ENCODE results near the gene CPSF4. TPM values are rescaled to one million over a fixed set of nuclear protein-coding genes. Genes with fewer than 3 reads are reported as not detected.

Gene CPSF4
- 33.6 to 45.5 TPM (median 41.0 TPM) in 5 replicates for total RNA-seq (2022; extraction: Qiagen RNA extraction)

DNA sequence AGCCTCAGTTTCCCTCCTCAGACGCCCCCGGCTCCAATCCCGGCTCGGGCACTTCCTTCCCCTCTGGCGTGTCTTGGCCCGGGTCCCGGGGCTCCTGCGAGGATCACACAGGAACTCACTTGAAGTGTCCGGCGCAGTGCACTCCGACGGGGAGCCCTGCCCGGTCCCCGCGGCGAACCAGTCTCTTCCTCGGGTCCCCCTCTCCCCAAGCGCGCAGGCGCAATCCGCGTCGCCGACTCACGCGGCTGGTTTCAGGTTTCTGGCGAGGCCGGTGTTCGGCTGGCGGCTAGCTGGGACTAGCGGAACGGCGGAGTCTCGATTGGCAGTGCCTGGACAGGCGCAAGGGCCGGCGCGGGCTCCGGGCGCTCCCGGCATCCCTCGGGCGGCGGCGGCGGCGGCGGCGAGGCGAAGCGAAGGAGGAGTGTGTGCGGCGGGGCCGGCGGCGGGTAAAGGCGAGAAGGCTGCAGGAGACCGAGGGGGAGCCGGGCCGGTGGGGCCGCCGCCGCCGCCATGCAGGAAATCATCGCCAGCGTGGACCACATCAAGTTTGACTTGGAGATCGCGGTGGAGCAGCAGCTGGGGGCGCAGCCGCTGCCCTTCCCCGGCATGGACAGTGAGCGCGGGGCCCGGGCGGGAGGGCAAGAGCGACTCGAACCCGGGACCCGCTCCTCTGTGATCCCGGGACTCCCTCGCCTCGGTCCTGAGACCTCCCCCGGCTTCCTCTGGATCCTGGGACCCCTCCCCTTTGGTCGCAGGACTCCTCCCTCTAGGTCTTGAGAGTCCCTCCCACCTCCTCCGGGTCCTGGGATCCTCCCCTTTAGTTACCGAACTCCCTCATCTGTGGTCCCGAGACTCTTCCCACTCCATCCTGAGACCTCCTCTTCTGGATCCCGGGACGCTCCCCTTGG, at the start of gene CPSF4, which contains the start of gene PTCD1:
Gene CPSF4, plus strand, starts transcription at position 371 of the 908 bp plus-strand sequence. Its CDS starts 140 bp downstream, at position 511.
Gene PTCD1, minus strand, starts transcription at position 226 of the 908 bp plus-strand sequence. CDS start 3,556 bp downstream, outside the sequence.

DNA sequence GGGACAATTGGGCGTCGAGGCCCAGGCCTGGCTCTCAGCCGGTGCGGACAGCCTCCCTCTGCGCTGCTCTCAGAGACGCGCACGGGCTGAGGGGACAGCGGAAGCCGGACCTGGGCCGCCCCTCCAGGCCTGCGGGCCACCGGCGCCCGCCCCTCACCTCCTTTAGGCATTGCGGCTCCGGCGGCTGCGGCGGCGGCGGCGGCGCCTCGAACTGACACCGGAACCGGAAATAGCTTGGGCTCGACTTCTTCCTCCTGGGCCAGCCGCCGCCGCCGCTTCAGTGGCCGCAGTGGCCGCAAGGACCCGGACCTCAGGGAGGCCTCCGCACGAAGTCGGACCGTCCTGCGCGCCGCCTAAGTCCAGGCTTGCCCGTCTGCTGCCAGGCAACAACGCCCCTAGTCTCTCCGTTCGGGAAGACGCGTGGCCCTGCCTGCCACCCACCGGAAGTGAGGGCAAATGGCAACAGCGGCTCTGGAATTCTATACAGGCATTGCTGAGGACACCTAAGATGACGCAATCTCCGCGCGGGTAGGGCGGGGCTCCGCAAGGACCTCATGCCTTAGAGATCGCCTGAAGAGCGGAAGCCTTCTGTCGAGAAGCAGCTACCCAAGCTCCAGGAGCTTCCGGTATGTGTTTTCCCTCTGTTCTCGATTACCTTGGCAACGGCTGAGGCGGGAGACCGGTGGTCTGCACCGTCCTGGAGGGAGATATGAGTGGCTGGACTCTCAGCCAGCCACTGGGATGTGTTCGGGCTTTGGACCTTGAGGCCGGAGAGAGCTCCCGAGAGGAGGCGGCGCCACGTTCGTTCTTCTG, 30.2 kb upstream of the CPSF4 start, which contains the start of the genes BUD31 and PDAP1:
Gene BUD31, plus strand, starts transcription at position 591 of the 813 bp plus-strand sequence. CDS start 2,124 bp downstream, outside the sequence.
Gene PDAP1, minus strand, starts transcription at position 219 of the 813 bp plus-strand sequence. Its CDS starts 49 bp downstream, at position 170.

DNA sequence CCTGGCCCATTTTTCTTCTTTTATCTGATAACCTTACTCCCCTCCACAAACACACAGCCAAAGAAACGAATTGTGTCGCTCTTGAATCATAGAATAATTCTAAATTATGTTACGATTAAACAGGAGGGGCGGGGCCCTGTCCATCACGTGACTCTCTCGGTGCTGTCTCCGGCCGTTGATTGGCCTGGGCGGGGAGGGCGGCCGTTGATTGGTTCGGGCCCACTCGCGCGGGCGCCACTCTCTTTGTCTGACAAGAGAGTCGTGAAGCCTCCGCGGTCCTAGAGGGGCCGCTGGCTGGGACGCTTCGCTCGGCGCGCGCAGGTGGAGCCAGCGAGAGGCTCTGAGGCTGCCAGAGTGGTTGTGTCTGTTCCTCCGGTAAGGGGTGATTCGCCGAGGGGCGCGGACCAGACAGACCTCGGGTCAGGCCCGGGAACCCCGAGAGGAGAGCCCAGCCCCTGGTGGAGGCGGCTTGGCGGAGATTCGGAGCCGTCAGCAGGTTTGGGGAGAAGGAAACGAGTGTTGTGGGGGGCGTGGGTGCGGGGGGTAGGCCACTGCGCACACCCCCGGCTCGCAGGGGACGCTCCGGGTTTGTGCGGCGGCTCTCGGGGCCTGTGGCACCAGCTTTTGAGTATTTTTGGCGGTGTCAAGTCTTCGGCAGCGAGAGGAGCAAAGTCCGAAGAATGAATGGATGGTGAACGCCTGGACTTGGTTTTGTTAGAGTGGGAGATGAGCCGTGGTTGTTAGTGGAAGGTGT, 34.0 kb downstream of the CPSF4 start, which contains the start of gene ZNF789:
Gene ZNF789, plus strand, starts transcription at position 330 of the 754 bp plus-strand sequence. CDS start 3,567 bp downstream, outside the sequence.

DNA sequence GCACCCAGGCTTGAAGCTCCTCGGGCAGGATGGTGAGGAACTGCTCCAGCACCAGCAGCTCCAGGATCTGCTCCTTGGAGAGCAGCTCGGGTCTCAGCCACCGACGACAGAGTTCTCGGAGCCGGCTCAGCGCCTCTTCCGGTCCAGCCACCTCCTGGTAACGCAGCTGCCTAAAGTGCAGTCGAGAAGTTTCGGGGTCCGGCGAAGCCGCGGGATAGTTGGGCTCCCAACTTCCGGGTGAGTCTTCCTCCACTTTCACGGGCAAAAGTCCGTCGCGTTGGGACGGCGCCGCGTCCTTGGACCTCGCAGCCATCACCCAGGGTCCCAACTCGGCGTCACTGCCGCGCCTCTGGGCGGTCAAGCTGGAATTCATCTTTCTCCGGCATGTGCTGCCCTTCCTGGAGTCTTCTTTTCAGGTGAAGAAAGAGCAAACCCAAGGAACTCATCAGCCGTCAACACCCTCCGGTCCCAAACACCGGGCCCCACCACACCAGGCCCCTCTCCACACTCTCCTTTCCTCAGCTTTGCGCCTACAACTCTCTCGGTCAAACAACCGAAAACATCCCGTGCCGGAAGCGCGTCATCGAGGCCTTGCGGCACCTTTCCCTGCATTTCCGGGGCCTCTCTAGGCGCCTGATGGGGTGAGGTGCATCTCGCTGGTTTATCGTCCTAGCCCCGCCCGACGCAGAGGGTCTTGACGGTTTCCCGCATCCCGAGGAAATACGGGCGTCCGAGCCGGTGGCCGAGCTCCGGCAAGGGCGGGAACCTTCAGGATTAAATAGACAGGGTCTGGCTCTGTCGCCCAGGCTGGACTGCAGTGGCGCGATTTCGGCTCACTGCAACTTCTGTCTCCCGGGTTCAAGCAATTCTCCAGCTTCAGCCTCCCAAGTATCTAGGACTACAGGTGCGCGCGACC, 61.2 kb downstream of the CPSF4 start, which contains the start of gene ZNF394:
Gene ZNF394, minus strand, starts transcription at position 561 of the 916 bp plus-strand sequence. Its CDS starts 188 bp downstream, at position 373.

DNA sequence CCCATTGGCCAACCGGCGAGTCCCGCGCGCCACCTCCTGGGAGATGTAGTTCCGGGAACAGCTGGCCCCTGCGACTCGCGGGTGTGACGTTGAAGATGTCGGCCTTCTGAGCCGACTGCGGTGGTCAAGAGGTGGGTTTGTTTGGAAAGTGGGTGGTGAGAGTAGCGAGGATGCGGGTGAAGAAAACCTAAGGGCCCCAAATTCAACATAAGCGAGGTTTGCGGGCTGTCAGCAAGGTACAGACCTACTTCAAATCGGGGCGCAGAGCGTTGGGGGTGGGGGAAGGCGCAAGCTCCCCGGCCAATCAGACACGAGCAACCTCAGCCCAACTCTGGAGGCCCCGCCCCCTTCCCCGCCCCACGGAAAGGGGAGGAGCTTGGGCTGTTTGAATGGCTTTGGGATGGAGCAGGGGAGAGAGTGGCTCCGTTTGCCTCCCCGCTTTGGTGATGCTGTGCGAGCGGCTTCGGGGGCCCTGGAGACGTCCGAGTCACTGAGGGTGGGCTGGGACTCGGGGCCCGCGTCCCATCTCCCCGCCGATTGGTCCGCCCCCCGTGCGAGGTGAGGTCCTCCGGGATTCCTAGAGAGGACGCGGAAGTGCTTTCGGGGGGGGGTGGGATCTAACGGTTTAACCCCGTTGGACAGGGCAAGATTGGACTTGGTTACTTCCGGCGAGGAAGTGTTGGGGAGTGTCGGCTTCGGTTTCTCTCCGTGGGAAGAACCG, 66.0 kb downstream of the CPSF4 start, which contains the start of gene ZKSCAN5:
Gene ZKSCAN5, plus strand, starts transcription at position 60 of the 721 bp plus-strand sequence. CDS start 1,383 bp downstream, outside the sequence.

Other genes starting within 250 kb of the CPSF4 start
- gene KPNA7, start 230.8 kb upstream of the CPSF4 start, total RNA-seq (2022; extraction: Qiagen RNA extraction) = 0.97 to 1.5 TPM (median 1.2 TPM) in 5 replicates
- 0.23 to 0.57 TPM (median 0.36 TPM) in 5 replicates for gene MYH16, start 166.1 kb upstream of the CPSF4 start, total RNA-seq (2022; extraction: Qiagen RNA extraction)
- 118 to 141 TPM (median 124 TPM) in 5 replicates for gene ARPC1A, start 113.0 kb upstream of the CPSF4 start, total RNA-seq (2022; extraction: Qiagen RNA extraction)
- gene ARPC1B, start 64.2 kb upstream of the CPSF4 start, total RNA-seq (2022; extraction: Qiagen RNA extraction) = 276 to 303 TPM (median 289 TPM) in 5 replicates
- gene PDAP1, start 30.3 kb upstream of the CPSF4 start, total RNA-seq (2022; extraction: Qiagen RNA extraction) = 170 to 212 TPM (median 175 TPM) in 5 replicates
- gene BUD31, start 30.0 kb upstream of the CPSF4 start, total RNA-seq (2022; extraction: Qiagen RNA extraction) = 136 to 147 TPM (median 142 TPM) in 5 replicates
- 5.4 to 9.1 TPM (median 6.6 TPM) in 5 replicates for gene PTCD1, start 145 bp upstream of the CPSF4 start, total RNA-seq (2022; extraction: Qiagen RNA extraction)
- gene ATP5MF, start 27.2 kb downstream of the CPSF4 start, total RNA-seq (2022; extraction: Qiagen RNA extraction) = 891 to 1,436 TPM (median 906 TPM) in 5 replicates
- gene ZNF789, start 33.9 kb downstream of the CPSF4 start, total RNA-seq (2022; extraction: Qiagen RNA extraction) = 7.1 to 9.6 TPM (median 9.5 TPM) in 5 replicates
- 15.9 to 18.8 TPM (median 17.9 TPM) in 5 replicates for gene ZNF394, start 61.3 kb downstream of the CPSF4 start, total RNA-seq (2022; extraction: Qiagen RNA extraction)
- 8.9 to 10.1 TPM (median 9.2 TPM) in 5 replicates for gene ZKSCAN5, start 65.7 kb downstream of the CPSF4 start, total RNA-seq (2022; extraction: Qiagen RNA extraction)
- gene FAM200A, start 113.2 kb downstream of the CPSF4 start, total RNA-seq (2022; extraction: Qiagen RNA extraction) = 4.2 to 6.7 TPM (median 6.2 TPM) in 5 replicates
- gene ZNF655, start 119.7 kb downstream of the CPSF4 start, total RNA-seq (2022; extraction: Qiagen RNA extraction) = 52.5 to 59.0 TPM (median 54.6 TPM) in 5 replicates
- gene TMEM225B, start 159.3 kb downstream of the CPSF4 start, total RNA-seq (2022; extraction: Qiagen RNA extraction) = 0.38 to 1.2 TPM (median 0.84 TPM) in 5 replicates
- gene ZSCAN25, start 178.0 kb downstream of the CPSF4 start, total RNA-seq (2022; extraction: Qiagen RNA extraction) = 7.3 to 10.2 TPM (median 8.9 TPM) in 5 replicates
- 0.99 to 1.9 TPM (median 1.2 TPM) in 5 replicates for gene CYP3A5, start 241.1 kb downstream of the CPSF4 start, total RNA-seq (2022; extraction: Qiagen RNA extraction)